ENCODE measurements around the gene ZDHHC9. TPM values are rescaled to one million over a fixed set of nuclear protein-coding genes. Genes with fewer than 3 reads are reported as not detected.

The ZDHHC9 gene
- total and polyA plus RNA-seq, 2 of the 4 experiments (the other 2 are of a cell fraction) = 17.7 to 28.4 TPM

- no peak overlapping the region for H2BK5ac ChIP-seq (ENCODE audit: low read depth, low read length, poor library complexity, severe bottlenecking)
- no peak overlapping the region for H2BK120ac ChIP-seq (ENCODE audit: low read depth, low read length)
- H4K20me1 ChIP-seq (ENCODE audit: insufficient read depth, low read length) = no peaks in the 10 kb centered on the region
- dilution Hi-C loops (cut with HindIII; ENCODE audit: low sequenced_read_pairs, unreplicated experiment) (no loop called here), in situ Hi-C loops (cut with MboI; ENCODE audit: low sequenced_read_pairs) (no loop called here), intact Hi-C loops (cut with micrococcal nuclease) (no loop called here)
- H3K14ac ChIP-seq (replicated peaks; ENCODE audit: low read depth, low read length) = no peak overlapping the region
- no peaks in the 10 kb centered on the region for H3K79me1 ChIP-seq (ENCODE audit: low read depth in 1 of 2, low read length in 2 of 2)
- DNase-seq (no peak), ATAC-seq (ENCODE audit: low read depth) (no peak)
- no peak overlapping the region for H3K4ac ChIP-seq (ENCODE audit: low read depth, low read length)
- H2BK20ac ChIP-seq (ENCODE audit: low read depth, low read length) = no peak overlapping the region
- no peak overlapping the region for H2AK9ac ChIP-seq (replicated peaks; ENCODE audit: low read depth, low read length, poor library complexity)
- no peak overlapping the region for H3K27ac ChIP-seq (ENCODE audit: insufficient read depth, low read length)
- BruUV-seq (replicated peaks) = no TSS peak
- ChIA-PET POLR2A (ENCODE audit: unreplicated experiment) (interaction anchor here (0.6 kb wide), 1 partner anchor 26 kb away, joined by 14 read pairs; no protein-coding TSS in a partner anchor), CTCF (no interaction called here)
- H4K8ac ChIP-seq (ENCODE audit: low read depth in 2 of 2, low read length in 2 of 2) = no peak overlapping the region
- H3K27me3 ChIP-seq (ENCODE audit: control insufficient read depth, insufficient read depth, low read length) = peaks cover 1% of the 10 kb centered on the region
- H2AFZ ChIP-seq (replicated peaks; ENCODE audit: low read length, poor library complexity) = no peak overlapping the region
- no peaks in the 10 kb centered on the region for H3K9me1 ChIP-seq (ENCODE audit: insufficient read depth, low read length)
- no peak overlapping the region for H3K18ac ChIP-seq (ENCODE audit: low read depth, low read length)
- no peaks in the 10 kb centered on the region for H3K4me1 ChIP-seq (ENCODE audit: control insufficient read depth, insufficient read depth, low read length)
- no peak overlapping the region for H3K23ac ChIP-seq (ENCODE audit: low read depth, low read length)
- no peak overlapping the region for H2BK15ac ChIP-seq (ENCODE audit: low read depth, low read length)
- no peak overlapping the region for H3K56ac ChIP-seq (ENCODE audit: extremely low read depth, insufficient read depth, low read length)
- H3K36me3 ChIP-seq (ENCODE audit: control insufficient read depth, insufficient read depth, low read length) = no peaks in the 10 kb centered on the region
- no peaks in the 10 kb centered on the region for H3K9me3 ChIP-seq (ENCODE audit: control insufficient read depth, insufficient read depth, low read length)
- H3K4me2 ChIP-seq (ENCODE audit: low read depth, low read length) = no peak overlapping the region
- no peak overlapping the region for H2AK5ac ChIP-seq (ENCODE audit: low read depth, low read length)
- TF ChIP-seq RFX5 (IDR thresholded peaks at IDR 0.05; ENCODE audit: low read depth, low read length) = no peak
- no peak for TF ChIP-seq POLR2A (IDR thresholded peaks at IDR 0.05; ENCODE audit: low read depth, low read length)
- TF ChIP-seq MAFK (IDR thresholded peaks at IDR 0.05; ENCODE audit: low read depth, low read length) = peak; percentile 79
- no peak for TF ChIP-seq BHLHE40 (IDR thresholded peaks at IDR 0.05; ENCODE audit: low read depth, low read length)
- no peak overlapping the region for H4K5ac ChIP-seq (ENCODE audit: low read depth, low read length)
- H4K91ac ChIP-seq (ENCODE audit: insufficient read depth, low read depth, low read length) = no peak overlapping the region
- H3K9ac ChIP-seq (ENCODE audit: low read depth, low read length) = no peak overlapping the region
- H3K4me3 ChIP-seq (ENCODE audit: insufficient read depth, low read depth, low read length) = no peak overlapping the region
These were observed 80.0 kb downstream of the ZDHHC9 start for GRCh38 chrX:129763666-129764065.

All from IMR-90 (cell line).